Parathyroid adenoma (tissue), 2 donors: Measurements from ENCODE around the gene DGKG.

Experiments
- H2AFZ ChIP-seq: fragments of 300-600 bp; sonication (generic); one replicate; pipeline ENCODE4 v1.7.0; 2017; ENCODE audit warnings: antibody characterized with exemption, mild to moderate bottlenecking
- H3K27ac ChIP-seq: fragments of 300-600 bp; sonication (generic); one replicate; pipeline ENCODE4 v1.7.0; 2017
- H3K27me3 ChIP-seq: fragments of 300-600 bp; sonication (generic); one replicate; pipeline ENCODE4 v1.7.0; 2017; ENCODE audit warnings: low read length; ENCODE audit not compliant: control insufficient read depth, insufficient read depth
- H3K36me3 ChIP-seq: fragments of 300-600 bp; sonication (generic); one replicate; pipeline ENCODE4 v1.7.0; 2017; ENCODE audit warnings: low read length; ENCODE audit not compliant: control insufficient read depth, insufficient read depth
- H3K4me1 ChIP-seq: fragments of 300-600 bp; sonication (generic); one replicate; pipeline ENCODE4 v1.7.0; 2017; ENCODE audit warnings: control low read depth
- H3K4me2 ChIP-seq: fragments of 300-600 bp; sonication (generic); one replicate; pipeline ENCODE4 v1.7.0; 2017; ENCODE audit warnings: low read length
- H3K4me3 ChIP-seq: fragments of 300-600 bp; sonication (generic); one replicate; pipeline ENCODE4 v1.7.0; 2017; ENCODE audit warnings: low read depth, low read length
- H3K79me2 ChIP-seq: fragments of 300-600 bp; sonication (generic); one replicate; pipeline ENCODE4 v1.7.0; 2017; ENCODE audit warnings: control low read depth
- H3K9ac ChIP-seq: fragments of 300-600 bp; sonication (generic); one replicate; pipeline ENCODE4 v1.7.0; 2017; ENCODE audit warnings: mild to moderate bottlenecking
- H3K9me3 ChIP-seq: fragments of 300-600 bp; sonication (generic); one replicate; pipeline ENCODE4 v1.7.0; 2017; ENCODE audit warnings: low read length; ENCODE audit not compliant: control insufficient read depth
- CTCF ChIP-seq: fragments of 300-600 bp; sonication (generic); IDR thresholded peaks from one replicate; pipeline ENCODE4 v1.7.0; 2017; ENCODE audit warnings: antibody characterized with exemption, mild to moderate bottlenecking
- donor health status: primary hyperparathyroidism.

Gene DGKG

GRCh38 chr3:186133980-186134379 lies 228.1 kb downstream of the DGKG start:
- Histone ChIP-seq H3K4me3 (no peak overlapping the region), H3K9ac (no peak overlapping the region), H3K79me2 (no peaks in the 10 kb centered on the region), H2AFZ (no peak overlapping the region), H3K4me1 (no peaks in the 10 kb centered on the region), H3K27ac (no peak overlapping the region), H3K9me3 (no peaks in the 10 kb centered on the region), H3K36me3 (no peaks in the 10 kb centered on the region), H3K4me2 (no peak overlapping the region), H3K27me3 (no peaks in the 10 kb centered on the region)
- TF ChIP-seq CTCF, result no peak

- H3K27me3 ChIP-seq, result no peaks in the 10 kb centered on the region
- H3K4me2 ChIP-seq, result no peak overlapping the region
- no peak overlapping the region for H3K4me3 ChIP-seq
- no peaks in the 10 kb centered on the region for H3K4me1 ChIP-seq
- H2AFZ ChIP-seq, result no peak overlapping the region
- TF ChIP-seq CTCF, result no peak
- no peak overlapping the region for H3K9ac ChIP-seq
- no peaks in the 10 kb centered on the region for H3K9me3 ChIP-seq
- no peaks in the 10 kb centered on the region for H3K79me2 ChIP-seq
- H3K36me3 ChIP-seq, result no peaks in the 10 kb centered on the region
- H3K27ac ChIP-seq, result no peak overlapping the region
These were observed 229.5 kb downstream of the DGKG start for GRCh38 chr3:186132487-186132886.

- Histone ChIP-seq H3K9me3 (no peaks in the 10 kb centered on the region), H3K27ac (no peak overlapping the region), H3K36me3 (no peaks in the 10 kb centered on the region), H3K4me1 (no peaks in the 10 kb centered on the region), H3K4me3 (no peak overlapping the region), H3K4me2 (no peak overlapping the region), H2AFZ (no peak overlapping the region), H3K9ac (no peak overlapping the region), H3K27me3 (no peaks in the 10 kb centered on the region), H3K79me2 (no peaks in the 10 kb centered on the region)
- no peak for TF ChIP-seq CTCF
These were observed 232.8 kb downstream of the DGKG start for GRCh38 chr3:186129206-186129605.

- H2AFZ ChIP-seq, result no peak overlapping the region
- no peak for TF ChIP-seq CTCF
- no peaks in the 10 kb centered on the region for H3K36me3 ChIP-seq
- no peaks in the 10 kb centered on the region for H3K4me1 ChIP-seq
- H3K79me2 ChIP-seq, result no peaks in the 10 kb centered on the region
- no peak overlapping the region for H3K9ac ChIP-seq
- no peak overlapping the region for H3K27ac ChIP-seq
- no peak overlapping the region for H3K4me3 ChIP-seq
- H3K9me3 ChIP-seq, result no peaks in the 10 kb centered on the region
- no peaks in the 10 kb centered on the region for H3K27me3 ChIP-seq
- no peak overlapping the region for H3K4me2 ChIP-seq
These were observed 233.9 kb downstream of the DGKG start for GRCh38 chr3:186128158-186128557.

- no peaks in the 10 kb centered on the region for H3K79me2 ChIP-seq
- no peaks in the 10 kb centered on the region for H3K36me3 ChIP-seq
- no peaks in the 10 kb centered on the region for H3K9me3 ChIP-seq
- no peak overlapping the region for H3K4me2 ChIP-seq
- no peak overlapping the region for H3K9ac ChIP-seq
- H3K27me3 ChIP-seq, result no peaks in the 10 kb centered on the region
- H3K4me3 ChIP-seq, result no peak overlapping the region
- H3K4me1 ChIP-seq, result no peaks in the 10 kb centered on the region
- TF ChIP-seq CTCF, result no peak
- H3K27ac ChIP-seq, result no peak overlapping the region
- H2AFZ ChIP-seq, result no peak overlapping the region
These were observed 234.6 kb downstream of the DGKG start for GRCh38 chr3:186127463-186127862.
